ENCODE data around the gene ANGPT4.

- TF ChIP-seq CTCF (IDR thresholded peaks at IDR 0.05) (no peak), POLR2A (IDR thresholded peaks at IDR 0.05) (no peak)
Measured at GRCh38 chr20:831956-832355, 84.2 kb downstream of the ANGPT4 start.

Data from body of pancreas (tissue), 4 donors.